ENCODE measurements around the gene TFAM. TPM values are rescaled to one million over a fixed set of nuclear protein-coding genes. Genes with fewer than 3 reads are reported as not detected.

The TFAM gene
- total RNA-seq, 1 experiment from 2014 or later: 74.4 TPM

- H3K4me3 Mint-ChIP-seq: no peak overlapping the region
- no peaks in the 10 kb centered on the region for H3K9me3 Mint-ChIP-seq
- peaks cover 36% of the 10 kb centered on the region for H3K36me3 Mint-ChIP-seq
- DNase-seq (ENCODE audit: low spot score) (no peak), ATAC-seq (no peak)
- H3K27ac Mint-ChIP-seq: no peak overlapping the region
- TF ChIP-seq E2F1 (CRISPR knock-in tag; IDR thresholded peaks at IDR 0.05): no peak
- no peak for TF ChIP-seq SP1 (CRISPR knock-in tag; conservative IDR thresholded peaks at IDR 0.05)
- TF ChIP-seq ZNF121 (CRISPR knock-in tag; IDR thresholded peaks at IDR 0.05): peak; percentile 82
- H3K4me1 Mint-ChIP-seq: no peaks in the 10 kb centered on the region
- H3K27me3 Mint-ChIP-seq (ENCODE audit: low read depth): no peaks in the 10 kb centered on the region
- CTCF ChIA-PET: interaction anchor here (0.6 kb wide), 1 partner anchor 1268 kb away, joined by 3 read pairs; no protein-coding TSS in a partner anchor
- POLR2A ChIA-PET: interaction anchor here (0.6 kb wide), 1 partner anchor 38 kb away, joined by 3 read pairs; no protein-coding TSS in a partner anchor
These were observed 12.6 kb downstream of the TFAM start for GRCh38 chr10:58397830-58398229.

GRCh38 chr10:58399410-58399809 is 14.2 kb downstream of the TFAM start:
- no peak for DNase-seq (ENCODE audit: low spot score)
- Mint-ChIP-seq H3K27ac (no peak overlapping the region), H3K4me3 (no peak overlapping the region), H3K9me3 (no peaks in the 10 kb centered on the region), H3K36me3 (peaks cover 24% of the 10 kb centered on the region), H3K4me1 (no peaks in the 10 kb centered on the region), H3K27me3 (ENCODE audit: low read depth) (no peaks in the 10 kb centered on the region)
- ChIA-PET POLR2A (no interaction called here), CTCF (no interaction called here)
- no peak for ATAC-seq
- TF ChIP-seq SOX15 (CRISPR knock-in tag; IDR thresholded peaks at IDR 0.05) (no peak), ZNF317 (CRISPR knock-in tag; IDR thresholded peaks at IDR 0.05; ENCODE audit: borderline replicate concordance, low read depth) (no peak), ELF4 (CRISPR knock-in tag; IDR thresholded peaks at IDR 0.05; ENCODE audit: low read depth) (no peak), KAT7 (CRISPR knock-in tag; IDR thresholded peaks at IDR 0.05; ENCODE audit: borderline replicate concordance) (no peak), FOXJ3 (CRISPR knock-in tag; IDR thresholded peaks at IDR 0.05; ENCODE audit: borderline replicate concordance) (no peak), HMGXB4 (CRISPR knock-in tag; IDR thresholded peaks at IDR 0.05) (no peak), MLX (CRISPR knock-in tag; IDR thresholded peaks at IDR 0.05) (no peak), MXD4 (CRISPR knock-in tag; IDR thresholded peaks at IDR 0.05; ENCODE audit: borderline replicate concordance) (no peak), TCF7 (CRISPR knock-in tag; IDR thresholded peaks at IDR 0.05; ENCODE audit: low read depth) (no peak), CTCF (IDR thresholded peaks at IDR 0.05) (no peak)

- ChIA-PET CTCF (interaction anchor here (0.7 kb wide), 2 partner anchors 94 to 131 kb away, joined by 5 read pairs; partner anchors contain the start of gene CISD1), POLR2A (interaction anchor here (0.7 kb wide), 1 partner anchor 768 kb away, joined by 7 read pairs; no protein-coding TSS in a partner anchor)
- Mint-ChIP-seq H3K4me1 (no peaks in the 10 kb centered on the region), H3K27me3 (ENCODE audit: low read depth) (no peaks in the 10 kb centered on the region), H3K36me3 (peaks cover 14% of the 10 kb centered on the region), H3K27ac (no peak overlapping the region), H3K4me3 (no peak overlapping the region), H3K9me3 (no peaks in the 10 kb centered on the region)
- ATAC-seq (no peak), DNase-seq (ENCODE audit: low spot score) (no peak)
- TF ChIP-seq CTCF (IDR thresholded peaks at IDR 0.05): no peak
- TF ChIP-seq ZNF423 (CRISPR knock-in tag; IDR thresholded peaks at IDR 0.05): no peak
- TF ChIP-seq SMAD4 (CRISPR knock-in tag; IDR thresholded peaks at IDR 0.05): no peak
- no peak for TF ChIP-seq NR1H2 (CRISPR knock-in tag; IDR thresholded peaks at IDR 0.05)
- no peak for TF ChIP-seq TP53 (CRISPR knock-in tag; IDR thresholded peaks at IDR 0.05)
- no peak for TF ChIP-seq PRDM15 (CRISPR knock-in tag; IDR thresholded peaks at IDR 0.05)
- TF ChIP-seq FOXK1 (CRISPR knock-in tag; IDR thresholded peaks at IDR 0.05): no peak
- no peak for TF ChIP-seq IRF2 (CRISPR knock-in tag; IDR thresholded peaks at IDR 0.05; ENCODE audit: borderline replicate concordance, low read depth)
These were observed 15.4 kb downstream of the TFAM start for GRCh38 chr10:58400609-58401008.

Measured in WTC11 (cell line).